H9 (cell line): ENCODE data around the gene LRPPRC. TPM values are rescaled to one million over a fixed set of nuclear protein-coding genes. Genes with fewer than 3 reads are reported as not detected.

Experiments
- DNase-seq: peaks from one replicate; pipeline ENCODE4 v3.0.0-alpha.2; 2017
- H2AFZ ChIP-seq: one replicate; pipeline ENCODE4 v1.6.1; 2013; ENCODE audit warnings: mild to moderate bottlenecking, low read length, control low read depth, moderate library complexity
- H2AK5ac ChIP-seq: 2 replicates; pipeline ENCODE4 v1.6.1; 2013; ENCODE audit warnings: low read length, control low read depth, mixed read lengths; ENCODE audit not compliant: insufficient read length
- H2BK120ac ChIP-seq: one replicate; pipeline ENCODE4 v1.6.1; 2013; ENCODE audit warnings: low read depth, mild to moderate bottlenecking, low read length, control low read depth, inconsistent platforms; ENCODE audit not compliant: poor library complexity, severe bottlenecking
- H2BK12ac ChIP-seq: 2 replicates; pipeline ENCODE4 v1.6.1; 2013; ENCODE audit warnings: low read length, control low read depth, mixed read lengths, low read depth; ENCODE audit not compliant: insufficient read length
- H2BK15ac ChIP-seq: 2 replicates; pipeline ENCODE4 v1.6.1; 2013; ENCODE audit warnings: low read depth, low read length, control low read depth
- H2BK20ac ChIP-seq: one replicate; pipeline ENCODE4 v1.6.1; 2013; ENCODE audit warnings: low read depth, mild to moderate bottlenecking, low read length, control low read depth, inconsistent platforms; ENCODE audit not compliant: poor library complexity, severe bottlenecking
- H2BK5ac ChIP-seq: 2 replicates; pipeline ENCODE4 v1.6.1; 2013; ENCODE audit warnings: low read length, control low read depth, mixed read lengths; ENCODE audit not compliant: insufficient read length
- H3K14ac ChIP-seq: 2 replicates; pipeline ENCODE4 v1.6.1; 2013; ENCODE audit warnings: low read length, control low read depth; ENCODE audit not compliant: insufficient read depth
- H3K18ac ChIP-seq: 2 replicates; pipeline ENCODE4 v1.6.1; 2013; ENCODE audit warnings: low read depth, mild to moderate bottlenecking, mixed read lengths, low read length, control low read depth; ENCODE audit not compliant: insufficient read length
- H3K23ac ChIP-seq: 2 replicates; pipeline ENCODE4 v1.6.1; 2013; ENCODE audit warnings: low read length, control low read depth, mixed read lengths, low read depth; ENCODE audit not compliant: insufficient read length
- H3K23me2 ChIP-seq: 2 replicates; pipeline ENCODE4 v1.6.1; 2013; ENCODE audit warnings: low read depth, mild to moderate bottlenecking, mixed read lengths, low read length, control low read depth; ENCODE audit not compliant: insufficient read length, poor library complexity, severe bottlenecking
- H3K27ac ChIP-seq: 2 replicates; pipeline ENCODE4 v1.5.1; 2013; ENCODE audit warnings: low read length, control low read depth, mixed read lengths, low read depth; ENCODE audit not compliant: insufficient read length
- H3K27me3 ChIP-seq: 2 replicates; pipeline ENCODE4 v1.6.1; 2013; ENCODE audit warnings: low read length, control low read depth, inconsistent platforms; ENCODE audit not compliant: insufficient read depth
- H3K4ac ChIP-seq: 2 replicates; pipeline ENCODE4 v1.6.1; 2013; ENCODE audit warnings: low read depth, mild to moderate bottlenecking, control low read depth, inconsistent platforms, low read length, moderate library complexity
- H3K4me1 ChIP-seq: 2 replicates; pipeline ENCODE4 v1.6.1; 2013; ENCODE audit warnings: low read length, control low read depth, inconsistent platforms; ENCODE audit not compliant: insufficient read depth
- H3K4me2 ChIP-seq: 2 replicates; pipeline ENCODE4 v1.6.1; 2013; ENCODE audit warnings: low read length, control low read depth, mixed read lengths; ENCODE audit not compliant: insufficient read length, insufficient read depth
- H3K56ac ChIP-seq: 2 replicates; pipeline ENCODE4 v1.6.1; 2013; ENCODE audit warnings: low read depth, mild to moderate bottlenecking, mixed read lengths, low read length, control low read depth; ENCODE audit not compliant: insufficient read length
- H3K79me1 ChIP-seq: 2 replicates; pipeline ENCODE4 v1.6.1; 2013; ENCODE audit warnings: low read depth, mild to moderate bottlenecking, moderate library complexity, low read length, control low read depth, inconsistent platforms; ENCODE audit not compliant: insufficient read depth, poor library complexity, severe bottlenecking
- H3K79me2 ChIP-seq: 2 replicates; pipeline ENCODE4 v1.6.1; 2013; ENCODE audit warnings: low read length, control low read depth, inconsistent platforms; ENCODE audit not compliant: insufficient read depth
- H3K9ac ChIP-seq: 2 replicates; pipeline ENCODE4 v1.6.1; 2013; ENCODE audit warnings: low read length, control low read depth, mixed read lengths; ENCODE audit not compliant: insufficient read length; ENCODE audit errors: extremely low read depth
- H3K9me3 ChIP-seq: one replicate; pipeline ENCODE4 v1.6.1; 2013; ENCODE audit warnings: low read depth, low read length, inconsistent platforms; ENCODE audit not compliant: control insufficient read depth
- H3T11ph ChIP-seq: one replicate; pipeline ENCODE4 v1.6.1; 2013; ENCODE audit warnings: mild to moderate bottlenecking, low read length, control low read depth, inconsistent platforms
- H4K20me1 ChIP-seq: one replicate; pipeline ENCODE4 v1.6.1; 2013; ENCODE audit not compliant: control insufficient read depth, insufficient read length, insufficient read depth
- H4K5ac ChIP-seq: 2 replicates; pipeline ENCODE4 v1.6.1; 2013; ENCODE audit warnings: low read depth, mild to moderate bottlenecking, mixed read lengths, low read length, control low read depth; ENCODE audit not compliant: insufficient read length
- H4K8ac ChIP-seq: replicated peaks from 2 replicates; pipeline ENCODE4 v1.6.1; 2013; ENCODE audit warnings: low read length, control low read depth, mixed read lengths, low read depth; ENCODE audit not compliant: insufficient read length
- H4K91ac ChIP-seq: 2 replicates; pipeline ENCODE4 v1.6.1; 2013; ENCODE audit warnings: low read depth, mild to moderate bottlenecking, moderate library complexity, mixed read lengths, low read length, control low read depth; ENCODE audit not compliant: insufficient read length
- H3K27ac Mint-ChIP-seq, 3 experiments: 2 replicates in 2 of 3; 3 replicates in 1 of 3; pipeline ENCODE4 v1.8.0; 2020 to 2021; ENCODE audit warnings: mixed read lengths in 3 of 3, mild to moderate bottlenecking in 1 of 3, moderate library complexity in 1 of 3
- H3K27me3 Mint-ChIP-seq: 2 replicates; pipeline ENCODE4 v1.8.0; 2021; ENCODE audit warnings: low read depth, mild to moderate bottlenecking, moderate library complexity, mixed read lengths
- H3K36me3 Mint-ChIP-seq, 3 experiments: 2 replicates in 2 of 3; 3 replicates in 1 of 3; pipeline ENCODE4 v1.8.0; 2020 to 2021; ENCODE audit warnings: low read depth in 3 of 3, mixed read lengths in 3 of 3; ENCODE audit not compliant: insufficient read depth in 1 of 3
- H3K4me1 Mint-ChIP-seq, 2 experiments: 2 replicates each; pipeline ENCODE4 v1.8.0; 2020; ENCODE audit warnings: mixed read lengths in 2 of 2
- H3K4me3 Mint-ChIP-seq, 2 experiments: 2 replicates in 1 of 2; 3 replicates in 1 of 2; pipeline ENCODE4 v1.8.0; 2020 to 2021; ENCODE audit warnings: mild to moderate bottlenecking in 2 of 2, mixed read lengths in 2 of 2, moderate library complexity in 1 of 2
- H3K9me3 Mint-ChIP-seq, 2 experiments: 2 replicates in 1 of 2; 3 replicates in 1 of 2; pipeline ENCODE4 v1.8.0; 2020; ENCODE audit warnings: mild to moderate bottlenecking in 2 of 2, mixed read lengths in 2 of 2, moderate library complexity in 1 of 2
- CTCF ChIP-seq: fragments of 200-600 bp; sonication (generic); conservative IDR thresholded peaks from 3 replicates; pipeline ENCODE4 v1.8.0; 2021; ENCODE audit warnings: antibody characterized with exemption, mild to moderate bottlenecking
- WGBS: extraction: QIAGEN DNeasy Blood & Tissue Kit; methylation state at CpG from one replicate; pipeline ENCODE4 v1.1.7; 2013; ENCODE audit warnings: missing lambda C conversion rate, low lambda C conversion rate, mixed read lengths; ENCODE audit not compliant: insufficient read length; ENCODE audit errors: extremely low coverage; 5-methylcytosine and 5-hydroxymethylcytosine counted together
- total RNA-seq: library from RNA; stranded (reverse); gene quantifications from 2 replicates; pipeline ENCODE4 v1.2.1, GENCODE V29; 2021

LRPPRC gene
- total RNA-seq, 1 experiment from 2014 or later, result 182 TPM

- H3K4me1 Mint-ChIP-seq, result peaks cover 30 to 43% of the 10 kb centered on the region in 2 experiments
- H3K4me1 ChIP-seq, result peaks cover 5% of the 10 kb centered on the region
- no peak overlapping the region for H2AK5ac ChIP-seq
These were observed 52.9 kb downstream of the LRPPRC start for GRCh38 chr2:43942881-43943280.

More at GRCh38 chr2:43942881-43943280, 52.9 kb downstream of the LRPPRC start:
- Histone ChIP-seq H2BK120ac (no peak overlapping the region), H3K56ac (no peak overlapping the region), H3K27me3 (no peaks in the 10 kb centered on the region), H2BK12ac (no peak overlapping the region), H3K4me2 (no peak overlapping the region), H3K18ac (no peak overlapping the region), H3K14ac (no peak overlapping the region), H2BK20ac (no peak overlapping the region), H3K9ac (no peak overlapping the region), H3K23me2 (no peaks in the 10 kb centered on the region), H2AFZ (no peak overlapping the region), H3K23ac (no peak overlapping the region), H4K5ac (no peak overlapping the region), H3T11ph (no peak overlapping the region), H3K9me3 (no peaks in the 10 kb centered on the region), H4K20me1 (no peaks in the 10 kb centered on the region), H3K4ac (no peak overlapping the region), H3K79me2 (0 out of 2 replicates have a peak, but pooled peaks cover 2% of the 10 kb centered on the region), H3K79me1 (no peaks in the 10 kb centered on the region), H2BK15ac (no peak overlapping the region), H4K8ac (no peak overlapping the region), H4K91ac (no peak overlapping the region), H2BK5ac (no peak overlapping the region), H3K27ac (no peak overlapping the region)
- Mint-ChIP-seq H3K4me3 (no peak overlapping the region; a peak in 1 of 5 replicates), H3K36me3 (peaks cover 28 to 82% (median 73%) of the 10 kb centered on the region in 3 experiments; a peak in 6 of 7 replicates), H3K27me3 (no peaks in the 10 kb centered on the region), H3K27ac (peak overlapping the region in 1 of 3 experiments; percentile 58; a peak in 2 of 7 replicates), H3K9me3 (no peaks in the 10 kb centered on the region)
- no CpG with 5 or more reads among the region's 1 CpG for WGBS
- no peak for DNase-seq
- no peak for TF ChIP-seq CTCF
